HEK293T (cell line): ENCODE measurements around the gene OLFM1.

Experiments used
- CTCF ChIA-PET: fragments of 350-600 bp; formaldehyde crosslinking; extraction: SDS; loops from one replicate; lab custom pipeline; 2021; ENCODE audit warnings: antibody characterized with exemption, inconsistent platforms; lab: Yijun Ruan, JAX
- POLR2A ChIA-PET: fragments of 350-600 bp; formaldehyde crosslinking; extraction: SDS; loops from one replicate; lab custom pipeline; 2020; ENCODE audit warnings: antibody characterized with exemption, inconsistent platforms; lab: Yijun Ruan, JAX
- DNase-seq: peaks from one replicate; pipeline ENCODE4 v3.0.0; 2012; ENCODE audit warnings: mixed read lengths; ENCODE audit errors: extremely low spot score
- ARNT ChIP-seq: fragments of 450-650 bp; IDR thresholded peaks from 2 replicates; pipeline ENCODE4 v1.6.1; 2017; ENCODE audit warnings: mild to moderate bottlenecking
- BHLHE40 ChIP-seq: fragments of 450-650 bp; IDR thresholded peaks from 2 replicates; pipeline ENCODE4 v1.6.1; 2016; ENCODE audit warnings: mild to moderate bottlenecking, moderate library complexity, borderline replicate concordance
- CTBP1 ChIP-seq: fragments of 450-650 bp; IDR thresholded peaks from 2 replicates; pipeline ENCODE4 v1.6.1; 2016; ENCODE audit warnings: borderline replicate concordance
- ELF4 ChIP-seq: fragments of 450-650 bp; IDR thresholded peaks from 2 replicates; pipeline ENCODE4 v1.6.1; 2017; ENCODE audit warnings: antibody characterized with exemption
- FOXA1 ChIP-seq: fragments of 450-650 bp; IDR thresholded peaks from 2 replicates; pipeline ENCODE4 v1.6.1; 2016; ENCODE audit warnings: mild to moderate bottlenecking
- FOXK2 ChIP-seq: fragments of 450-650 bp; IDR thresholded peaks from 2 replicates; pipeline ENCODE4 v1.6.1; 2016; ENCODE audit warnings: mild to moderate bottlenecking
- FOXM1 ChIP-seq: fragments of 450-650 bp; IDR thresholded peaks from 2 replicates; pipeline ENCODE4 v1.6.1; 2017; ENCODE audit warnings: mild to moderate bottlenecking, borderline replicate concordance
- HDGF ChIP-seq: fragments of 450-650 bp; IDR thresholded peaks from 2 replicates; pipeline ENCODE4 v1.6.1; 2017; ENCODE audit warnings: antibody characterized with exemption, borderline replicate concordance
- L3MBTL2 ChIP-seq: fragments of 450-650 bp; conservative IDR thresholded peaks from 2 replicates; pipeline ENCODE4 v1.6.1; 2016; ENCODE audit warnings: mild to moderate bottlenecking
- LEF1 ChIP-seq: fragments of 450-650 bp; IDR thresholded peaks from 2 replicates; pipeline ENCODE4 v1.6.1; 2017; ENCODE audit warnings: mild to moderate bottlenecking, borderline replicate concordance
- NFRKB ChIP-seq: fragments of 450-650 bp; IDR thresholded peaks from 2 replicates; pipeline ENCODE4 v1.6.1; 2016; ENCODE audit warnings: mild to moderate bottlenecking, moderate library complexity
- SP1 ChIP-seq: fragments of 450-650 bp; IDR thresholded peaks from 2 replicates; pipeline ENCODE4 v1.6.1; 2017
- SUZ12 ChIP-seq: fragments of 450-650 bp; IDR thresholded peaks from 2 replicates; pipeline ENCODE4 v1.6.1; 2016; ENCODE audit warnings: mild to moderate bottlenecking
- TARDBP ChIP-seq: fragments of 450-650 bp; IDR thresholded peaks from 2 replicates; pipeline ENCODE4 v1.6.1; 2016
- ZNF384 ChIP-seq: fragments of 450-650 bp; IDR thresholded peaks from 2 replicates; pipeline ENCODE4 v1.6.1; 2016
- TF ChIP-seq, protein P1 (sequence below): fragments of 450-650 bp; IDR thresholded peaks from 2 replicates; pipeline ENCODE4 v1.6.1; 2016

OLFM1 gene

DNA sequence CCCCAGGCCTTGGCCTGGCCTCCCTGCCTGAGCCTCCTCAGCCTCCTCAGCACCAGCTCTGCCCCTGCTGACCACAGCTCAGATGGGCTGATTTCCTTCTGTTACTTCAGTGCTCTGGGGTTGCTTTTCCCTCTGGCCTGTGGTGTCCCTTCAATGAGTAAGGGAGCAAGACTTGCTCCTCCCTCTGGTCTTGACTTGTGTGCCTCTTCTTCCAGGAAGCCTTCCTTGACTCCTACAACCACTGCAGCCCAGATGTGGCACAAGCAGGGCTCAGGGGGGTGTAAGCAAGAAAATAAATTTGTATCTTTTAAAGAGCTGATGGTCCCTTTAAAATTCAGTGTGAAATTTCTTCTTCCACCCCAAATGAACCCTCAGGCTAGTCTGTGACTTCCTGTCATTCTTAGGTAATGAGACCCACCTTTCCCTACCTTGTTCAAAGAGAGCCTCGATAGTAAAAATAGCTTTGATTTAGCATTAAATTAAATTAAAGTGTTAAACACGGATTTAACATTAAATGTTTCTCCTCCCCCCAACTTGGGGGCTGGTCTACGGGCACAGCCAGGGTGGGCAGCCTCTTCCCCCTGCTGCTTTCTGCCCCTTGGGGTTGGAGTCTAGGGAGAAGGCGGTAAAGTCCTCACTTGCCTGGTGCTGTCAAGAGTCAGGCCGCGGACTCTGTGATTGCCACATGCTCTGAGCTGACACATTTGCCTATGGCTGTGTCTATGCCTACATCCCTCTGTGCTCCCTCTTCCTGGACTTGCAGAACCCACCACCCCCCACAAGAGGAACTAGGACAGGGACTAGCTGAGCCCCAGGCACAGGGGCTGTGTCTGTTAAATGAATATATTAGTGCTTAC is 64.5 kb downstream of the OLFM1 start:
- no peak for DNase-seq
- POLR2A ChIA-PET: no interaction called here
- TF ChIP-seq CTBP1 (no peak), LEF1 (no peak), FOXM1 (no peak), FOXA1 (no peak), NFRKB (no peak), SUZ12 (no peak), ELF4 (no peak), TARDBP (no peak), BHLHE40 (no peak), HDGF (no peak), ZNF384 (no peak), FOXK2 (no peak), SP1 (no peak)
- TF ChIP-seq, protein P1, sequence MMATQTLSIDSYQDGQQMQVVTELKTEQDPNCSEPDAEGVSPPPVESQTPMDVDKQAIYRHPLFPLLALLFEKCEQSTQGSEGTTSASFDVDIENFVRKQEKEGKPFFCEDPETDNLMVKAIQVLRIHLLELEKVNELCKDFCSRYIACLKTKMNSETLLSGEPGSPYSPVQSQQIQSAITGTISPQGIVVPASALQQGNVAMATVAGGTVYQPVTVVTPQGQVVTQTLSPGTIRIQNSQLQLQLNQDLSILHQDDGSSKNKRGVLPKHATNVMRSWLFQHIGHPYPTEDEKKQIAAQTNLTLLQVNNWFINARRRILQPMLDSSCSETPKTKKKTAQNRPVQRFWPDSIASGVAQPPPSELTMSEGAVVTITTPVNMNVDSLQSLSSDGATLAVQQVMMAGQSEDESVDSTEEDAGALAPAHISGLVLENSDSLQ: no peak
- CTCF ChIA-PET: no interaction called here

DNA sequence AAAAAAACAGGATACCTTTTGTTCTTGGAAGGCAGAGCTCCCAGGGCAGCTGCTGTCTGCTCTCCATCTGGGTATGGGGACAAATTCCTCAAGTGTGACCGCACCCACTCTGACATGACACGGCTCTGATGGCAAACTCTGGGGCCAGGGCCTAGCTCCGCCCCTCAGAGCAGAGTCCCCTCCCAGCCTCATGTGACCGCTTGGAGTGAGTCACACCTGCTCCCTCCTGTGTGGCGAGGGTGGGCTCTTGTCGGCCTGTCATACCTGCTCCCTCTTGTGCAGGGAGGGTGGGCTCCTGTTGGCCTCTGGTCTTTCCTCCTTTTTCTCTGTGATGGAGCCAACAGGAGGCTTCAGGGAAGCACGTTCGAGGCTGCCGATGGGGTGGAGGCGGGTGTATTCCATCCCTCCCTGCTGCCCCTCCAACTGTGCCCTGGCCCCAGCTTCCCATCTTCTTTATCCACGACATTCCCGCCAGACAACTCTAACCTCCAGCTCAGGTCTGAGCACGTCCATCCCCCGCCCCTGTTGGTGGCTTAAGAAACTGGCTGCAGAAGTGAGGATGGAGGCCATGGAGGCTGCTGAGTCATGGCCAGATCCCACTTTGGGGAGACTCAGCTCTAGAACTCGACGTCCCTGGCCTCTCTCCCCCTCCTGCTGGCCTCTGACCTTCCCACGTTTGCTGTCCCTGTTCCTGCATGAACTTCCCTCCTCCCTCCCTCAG is 65.3 kb downstream of the OLFM1 start:
- DNase-seq: peak; percentile 20
- TF ChIP-seq ARNT (no peak), SUZ12 (no peak), TARDBP (no peak), BHLHE40 (no peak), HDGF (no peak), ZNF384 (no peak), LEF1 (no peak), FOXA1 (no peak), FOXM1 (no peak), FOXK2 (no peak), CTBP1 (no peak), L3MBTL2 (no peak), NFRKB (no peak), ELF4 (no peak), SP1 (no peak)
- TF ChIP-seq, protein P1: no peak
- ChIA-PET CTCF (no interaction called here), POLR2A (no interaction called here)

DNA sequence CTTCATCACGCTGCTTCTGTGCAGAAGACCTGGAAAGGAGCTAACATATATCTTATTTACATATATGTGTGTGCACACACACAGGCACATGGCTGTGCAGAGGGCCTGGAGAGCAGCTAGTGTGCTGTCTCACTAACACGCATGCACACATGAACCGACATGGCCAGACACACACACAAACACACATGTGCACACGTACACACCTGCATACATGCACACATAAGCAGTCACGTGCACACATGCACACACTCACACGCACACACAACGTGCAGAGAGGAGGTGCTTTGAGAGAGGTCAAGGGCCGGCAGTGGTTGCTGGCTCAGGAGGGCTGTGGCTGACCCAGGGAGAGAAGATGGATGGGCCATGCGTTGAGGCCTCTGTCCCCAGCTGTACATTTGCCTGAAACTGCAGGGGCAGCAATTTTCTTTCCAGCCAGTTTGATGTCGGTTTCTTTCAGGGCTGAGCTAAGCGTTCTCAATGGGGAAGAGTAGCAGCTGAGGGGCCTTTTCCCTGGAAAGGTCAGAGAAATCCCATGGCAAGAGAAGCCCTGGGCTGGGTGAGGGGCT is 66.7 kb downstream of the OLFM1 start:
- ChIA-PET POLR2A (no interaction called here), CTCF (no interaction called here)
- DNase-seq: no peak
- TF ChIP-seq HDGF: no peak
- no peak for TF ChIP-seq L3MBTL2
- no peak for TF ChIP-seq FOXM1
- TF ChIP-seq SUZ12: no peak
- TF ChIP-seq, protein P1: no peak
- TF ChIP-seq FOXA1: no peak
- no peak for TF ChIP-seq FOXK2
- no peak for TF ChIP-seq NFRKB
- no peak for TF ChIP-seq ZNF384
- no peak for TF ChIP-seq TARDBP
- no peak for TF ChIP-seq ARNT
- no peak for TF ChIP-seq SP1
- TF ChIP-seq BHLHE40: no peak
- TF ChIP-seq CTBP1: no peak
- no peak for TF ChIP-seq LEF1
- no peak for TF ChIP-seq ELF4

DNA sequence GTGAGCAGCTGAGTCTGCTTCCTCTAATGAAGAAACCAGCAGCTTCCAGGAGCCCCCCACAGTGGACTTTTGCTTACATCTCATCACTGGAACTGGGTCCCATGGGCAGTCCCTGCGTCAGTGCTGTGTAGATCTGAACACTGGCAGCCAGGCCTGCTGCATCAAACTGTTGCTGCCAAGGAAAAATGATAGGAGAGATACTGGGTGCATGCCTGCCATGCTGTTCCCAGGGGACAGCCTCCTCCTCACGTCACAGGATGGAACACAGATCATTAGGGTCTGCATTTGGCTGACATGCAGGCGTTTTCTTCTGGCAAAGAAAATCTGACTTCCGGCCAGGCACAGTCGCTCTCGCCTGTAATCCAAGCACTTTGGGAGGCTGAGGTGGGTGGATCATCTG is 67.9 kb downstream of the OLFM1 start:
- no peak for TF ChIP-seq L3MBTL2
- no peak for TF ChIP-seq ARNT
- no peak for TF ChIP-seq BHLHE40
- TF ChIP-seq CTBP1: no peak
- TF ChIP-seq HDGF: no peak
- TF ChIP-seq, protein P1: no peak
- TF ChIP-seq NFRKB: no peak
- no peak for TF ChIP-seq TARDBP
- TF ChIP-seq SUZ12: no peak
- TF ChIP-seq SP1: no peak
- TF ChIP-seq ELF4: no peak
- no peak for TF ChIP-seq FOXA1
- no peak for TF ChIP-seq FOXK2
- POLR2A ChIA-PET: no interaction called here
- CTCF ChIA-PET: no interaction called here
- no peak for DNase-seq
